Mucosa of descending colon (tissue), 3 donors: ENCODE data around the gene SRRM1. TPM values are rescaled to one million over a fixed set of nuclear protein-coding genes. Genes with fewer than 3 reads are reported as not detected.
"Not testable (repeated sequence)": the region's sequence is repeated elsewhere in the genome, so short reads cannot be mapped to it uniquely, and the experiment has no call there.

Experiments
- ATAC-seq: fragments of 200-7000 bp; cut with Tn5 transposase; one replicate; pipeline ENCODE4 v1.9.1; 2020; ENCODE audit warnings: mild to moderate bottlenecking, moderate library complexity
- DNase-seq, 3 donors: peaks; one replicate each; pipeline ENCODE4 v3.0.0-alpha.2; 2020
- H3K36me3 ChIP-seq: fragments of 200-600 bp; one replicate; pipeline ENCODE4 v1.8.0; 2021; ENCODE audit warnings: low read depth, mild to moderate bottlenecking
- H3K4me1 ChIP-seq: fragments of 200-600 bp; one replicate; pipeline ENCODE4 v1.8.0; 2021; ENCODE audit warnings: low read depth, mild to moderate bottlenecking
- H3K4me3 ChIP-seq: fragments of 200-600 bp; one replicate; pipeline ENCODE4 v1.8.0; 2021; ENCODE audit warnings: mild to moderate bottlenecking
- H3K9me3 ChIP-seq: fragments of 200-600 bp; one replicate; pipeline ENCODE4 v1.8.0; 2021; ENCODE audit warnings: mild to moderate bottlenecking
- CTCF ChIP-seq: fragments of 200-600 bp; IDR thresholded peaks from one replicate; pipeline ENCODE4 v1.8.0; 2022; ENCODE audit warnings: antibody characterized with exemption, mild to moderate bottlenecking
- intact Hi-C, 2 donors: fragments of 100-400 bp; cut with DNase I in 1 of 2; cut with micrococcal nuclease in 1 of 2; formaldehyde crosslinking; loops; one replicate each; pipeline versions ENCODE4 v1.11.0 to v1.11.1; 2022; cut with DNase I, micrococcal nuclease
- total RNA-seq, 3 donors: library from RNA; stranded (reverse); fragmentation: NEBNext Ultra II Directional in 2 of 3; extraction: Animal tissue kit (Norgen Biotek cat#: 25700) in 2 of 3; gene quantifications; one replicate each; pipeline versions ENCODE4 v1.2.1 to v1.2.4, GENCODE V29; 2021 to 2023
- donor health status: DM: no; HTN: no; CAD: no; lungs with moderate emphysema.
- donor health status: DM: no; HTN: no; CAD: no.
- donor health status: DM: no; HTN: yes; CAD: no.

Gene SRRM1
- total RNA-seq, 3 donors from 2014 or later, result 117 to 131 (median 120) TPM

- no peaks in the 10 kb centered on the region for H3K9me3 ChIP-seq
- no peaks in the 10 kb centered on the region for H3K4me1 ChIP-seq
- no peak overlapping the region for H3K4me3 ChIP-seq
- TF ChIP-seq CTCF, result no peak
- DNase-seq, result peak in 1 of 3 donors; percentile 14
- intact Hi-C loops, result no loop called here
- H3K36me3 ChIP-seq, result no peaks in the 10 kb centered on the region
- peak; percentile 61 for ATAC-seq
Measured at GRCh38 chr1:24694380-24694843, 51.3 kb downstream of the SRRM1 start.

- intact Hi-C loops, result no loop called here
- DNase-seq, result peak in 1 of 3 donors; percentile 43
- no peaks in the 10 kb centered on the region for H3K36me3 ChIP-seq
- no peak for TF ChIP-seq CTCF
- no peaks in the 10 kb centered on the region for H3K9me3 ChIP-seq
- H3K4me3 ChIP-seq, result no peak overlapping the region
- no peaks in the 10 kb centered on the region for H3K4me1 ChIP-seq
- ATAC-seq, result peak; percentile 46
Measured at GRCh38 chr1:24695202-24695974, 52.3 kb downstream of the SRRM1 start.

- ATAC-seq (no peak), DNase-seq (peak in 2 of 3 donors; percentile 8 to 20)
- Histone ChIP-seq H3K4me1 (no peaks in the 10 kb centered on the region), H3K36me3 (no peaks in the 10 kb centered on the region), H3K4me3 (no peak overlapping the region), H3K9me3 (no peaks in the 10 kb centered on the region)
- intact Hi-C loops, result no loop called here
- TF ChIP-seq CTCF, result no peak
Measured at GRCh38 chr1:24696041-24696755, 53.1 kb downstream of the SRRM1 start.

- no peak for TF ChIP-seq CTCF
- Histone ChIP-seq H3K9me3 (no peaks in the 10 kb centered on the region), H3K4me1 (no peaks in the 10 kb centered on the region), H3K36me3 (no peaks in the 10 kb centered on the region), H3K4me3 (no peak overlapping the region)
- ATAC-seq (no peak), DNase-seq (peak in 1 of 3 donors; percentile 10)
- intact Hi-C loops, result no loop called here
Measured at GRCh38 chr1:24696756-24697330, 53.7 kb downstream of the SRRM1 start.

GRCh38 chr1:24697453-24698001 is 54.4 kb downstream of the SRRM1 start:
- ATAC-seq, intact Hi-C loops: not testable (repeated sequence)

GRCh38 chr1:24698326-24698725 is 55.2 kb downstream of the SRRM1 start:
- H3K36me3 ChIP-seq, DNase-seq, H3K9me3 ChIP-seq, H3K4me1 ChIP-seq, ATAC-seq, H3K4me3 ChIP-seq, intact Hi-C loops: not testable (repeated sequence)

More at GRCh38 chr1:24697453-24698001, 54.4 kb downstream of the SRRM1 start:
- DNase-seq, H3K4me3 ChIP-seq, H3K9me3 ChIP-seq, H3K4me1 ChIP-seq, H3K36me3 ChIP-seq: not testable (repeated sequence)
